ENCODE measurements around the gene TMEM87B.

- TF ChIP-seq CTCF (IDR thresholded peaks at IDR 0.05) (no peak), EP300 (IDR thresholded peaks at IDR 0.05) (no peak), POLR2A (IDR thresholded peaks at IDR 0.05) (no peak), POLR2AphosphoS5 (IDR thresholded peaks at IDR 0.05) (no peak)
Observed at GRCh38 chr2:112073875-112074274, 18.8 kb downstream of the TMEM87B start.
